Measurements from ENCODE around the gene BUD31. TPM values are rescaled to one million over a fixed set of nuclear protein-coding genes. Genes with fewer than 3 reads are reported as not detected.

BUD31 gene
- total and polyA plus RNA-seq, 10 of the 15 experiments (the other 5 are each of a cell fraction or from before 2014, with no cell fraction given): 74.2 to 317 (median 130) TPM

DNA sequence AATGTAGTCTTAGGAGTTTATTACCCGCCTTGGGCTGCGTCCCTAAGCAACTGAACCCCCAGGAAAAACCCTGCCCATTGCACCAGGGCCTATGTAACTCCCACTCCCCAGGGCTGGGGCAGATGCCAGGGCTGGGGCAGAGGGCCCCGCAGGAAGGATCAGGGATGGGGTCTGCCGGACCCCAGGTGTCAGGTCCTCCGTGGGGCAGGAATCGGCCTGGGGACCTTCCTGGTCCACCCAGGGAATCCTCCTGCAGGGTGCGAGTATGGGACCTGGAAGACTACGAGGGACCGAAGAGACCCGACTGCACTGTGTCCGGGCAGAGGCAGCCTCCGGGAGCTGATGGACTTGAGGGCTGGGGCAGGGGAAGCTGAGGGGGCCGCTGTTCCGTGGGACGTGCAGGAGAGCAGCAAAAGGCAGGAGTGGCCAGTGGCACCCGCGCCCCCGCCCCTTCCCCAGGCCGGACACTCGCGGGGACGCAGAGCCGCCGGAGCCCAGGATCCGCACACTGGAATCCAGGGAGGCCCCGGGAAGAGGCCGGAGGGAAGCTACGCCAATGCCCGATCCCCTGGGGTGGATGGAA, 59.7 kb downstream of the BUD31 start:
- ATAC-seq (no peak), DNase-seq (ENCODE audit: low read depth, low spot score) (no peak), FAIRE-seq (no peak)
- in situ Hi-C loops (cut with MboI): no loop called here
- TF ChIP-seq SREBF1 (IDR thresholded peaks at IDR 0.05; ENCODE audit: low read length) (no peak), HDGF (IDR thresholded peaks at IDR 0.05) (no peak), HCFC1 (IDR thresholded peaks at IDR 0.05; ENCODE audit: low read length) (no peak), POLR2AphosphoS5 (IDR thresholded peaks at IDR 0.05; ENCODE audit: low read length) (no peak)
- TF ChIP-seq, protein P1, sequence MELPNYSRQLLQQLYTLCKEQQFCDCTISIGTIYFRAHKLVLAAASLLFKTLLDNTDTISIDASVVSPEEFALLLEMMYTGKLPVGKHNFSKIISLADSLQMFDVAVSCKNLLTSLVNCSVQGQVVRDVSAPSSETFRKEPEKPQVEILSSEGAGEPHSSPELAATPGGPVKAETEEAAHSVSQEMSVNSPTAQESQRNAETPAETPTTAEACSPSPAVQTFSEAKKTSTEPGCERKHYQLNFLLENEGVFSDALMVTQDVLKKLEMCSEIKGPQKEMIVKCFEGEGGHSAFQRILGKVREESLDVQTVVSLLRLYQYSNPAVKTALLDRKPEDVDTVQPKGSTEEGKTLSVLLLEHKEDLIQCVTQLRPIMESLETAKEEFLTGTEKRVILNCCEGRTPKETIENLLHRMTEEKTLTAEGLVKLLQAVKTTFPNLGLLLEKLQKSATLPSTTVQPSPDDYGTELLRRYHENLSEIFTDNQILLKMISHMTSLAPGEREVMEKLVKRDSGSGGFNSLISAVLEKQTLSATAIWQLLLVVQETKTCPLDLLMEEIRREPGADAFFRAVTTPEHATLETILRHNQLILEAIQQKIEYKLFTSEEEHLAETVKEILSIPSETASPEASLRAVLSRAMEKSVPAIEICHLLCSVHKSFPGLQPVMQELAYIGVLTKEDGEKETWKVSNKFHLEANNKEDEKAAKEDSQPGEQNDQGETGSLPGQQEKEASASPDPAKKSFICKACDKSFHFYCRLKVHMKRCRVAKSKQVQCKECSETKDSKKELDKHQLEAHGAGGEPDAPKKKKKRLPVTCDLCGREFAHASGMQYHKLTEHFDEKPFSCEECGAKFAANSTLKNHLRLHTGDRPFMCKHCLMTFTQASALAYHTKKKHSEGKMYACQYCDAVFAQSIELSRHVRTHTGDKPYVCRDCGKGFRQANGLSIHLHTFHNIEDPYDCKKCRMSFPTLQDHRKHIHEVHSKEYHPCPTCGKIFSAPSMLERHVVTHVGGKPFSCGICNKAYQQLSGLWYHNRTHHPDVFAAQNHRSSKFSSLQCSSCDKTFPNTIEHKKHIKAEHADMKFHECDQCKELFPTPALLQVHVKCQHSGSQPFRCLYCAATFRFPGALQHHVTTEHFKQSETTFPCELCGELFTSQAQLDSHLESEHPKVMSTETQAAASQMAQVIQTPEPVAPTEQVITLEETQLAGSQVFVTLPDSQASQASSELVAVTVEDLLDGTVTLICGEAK (IDR thresholded peaks at IDR 0.05; ENCODE audit: borderline replicate concordance): no peak
- TF ChIP-seq, protein P2, sequence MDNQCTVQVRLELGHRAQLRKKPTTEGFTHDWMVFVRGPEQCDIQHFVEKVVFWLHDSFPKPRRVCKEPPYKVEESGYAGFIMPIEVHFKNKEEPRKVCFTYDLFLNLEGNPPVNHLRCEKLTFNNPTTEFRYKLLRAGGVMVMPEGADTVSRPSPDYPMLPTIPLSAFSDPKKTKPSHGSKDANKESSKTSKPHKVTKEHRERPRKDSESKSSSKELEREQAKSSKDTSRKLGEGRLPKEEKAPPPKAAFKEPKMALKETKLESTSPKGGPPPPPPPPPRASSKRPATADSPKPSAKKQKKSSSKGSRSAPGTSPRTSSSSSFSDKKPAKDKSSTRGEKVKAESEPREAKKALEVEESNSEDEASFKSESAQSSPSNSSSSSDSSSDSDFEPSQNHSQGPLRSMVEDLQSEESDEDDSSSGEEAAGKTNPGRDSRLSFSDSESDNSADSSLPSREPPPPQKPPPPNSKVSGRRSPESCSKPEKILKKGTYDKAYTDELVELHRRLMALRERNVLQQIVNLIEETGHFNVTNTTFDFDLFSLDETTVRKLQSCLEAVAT (IDR thresholded peaks at IDR 0.05): no peak
- TF ChIP-seq, protein P3, sequence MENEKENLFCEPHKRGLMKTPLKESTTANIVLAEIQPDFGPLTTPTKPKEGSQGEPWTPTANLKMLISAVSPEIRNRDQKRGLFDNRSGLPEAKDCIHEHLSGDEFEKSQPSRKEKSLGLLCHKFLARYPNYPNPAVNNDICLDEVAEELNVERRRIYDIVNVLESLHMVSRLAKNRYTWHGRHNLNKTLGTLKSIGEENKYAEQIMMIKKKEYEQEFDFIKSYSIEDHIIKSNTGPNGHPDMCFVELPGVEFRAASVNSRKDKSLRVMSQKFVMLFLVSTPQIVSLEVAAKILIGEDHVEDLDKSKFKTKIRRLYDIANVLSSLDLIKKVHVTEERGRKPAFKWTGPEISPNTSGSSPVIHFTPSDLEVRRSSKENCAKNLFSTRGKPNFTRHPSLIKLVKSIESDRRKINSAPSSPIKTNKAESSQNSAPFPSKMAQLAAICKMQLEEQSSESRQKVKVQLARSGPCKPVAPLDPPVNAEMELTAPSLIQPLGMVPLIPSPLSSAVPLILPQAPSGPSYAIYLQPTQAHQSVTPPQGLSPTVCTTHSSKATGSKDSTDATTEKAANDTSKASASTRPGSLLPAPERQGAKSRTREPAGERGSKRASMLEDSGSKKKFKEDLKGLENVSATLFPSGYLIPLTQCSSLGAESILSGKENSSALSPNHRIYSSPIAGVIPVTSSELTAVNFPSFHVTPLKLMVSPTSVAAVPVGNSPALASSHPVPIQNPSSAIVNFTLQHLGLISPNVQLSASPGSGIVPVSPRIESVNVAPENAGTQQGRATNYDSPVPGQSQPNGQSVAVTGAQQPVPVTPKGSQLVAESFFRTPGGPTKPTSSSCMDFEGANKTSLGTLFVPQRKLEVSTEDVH (IDR thresholded peaks at IDR 0.05; ENCODE audit: low read depth, partially characterized antibody): no peak
- TF ChIP-seq, protein P4, sequence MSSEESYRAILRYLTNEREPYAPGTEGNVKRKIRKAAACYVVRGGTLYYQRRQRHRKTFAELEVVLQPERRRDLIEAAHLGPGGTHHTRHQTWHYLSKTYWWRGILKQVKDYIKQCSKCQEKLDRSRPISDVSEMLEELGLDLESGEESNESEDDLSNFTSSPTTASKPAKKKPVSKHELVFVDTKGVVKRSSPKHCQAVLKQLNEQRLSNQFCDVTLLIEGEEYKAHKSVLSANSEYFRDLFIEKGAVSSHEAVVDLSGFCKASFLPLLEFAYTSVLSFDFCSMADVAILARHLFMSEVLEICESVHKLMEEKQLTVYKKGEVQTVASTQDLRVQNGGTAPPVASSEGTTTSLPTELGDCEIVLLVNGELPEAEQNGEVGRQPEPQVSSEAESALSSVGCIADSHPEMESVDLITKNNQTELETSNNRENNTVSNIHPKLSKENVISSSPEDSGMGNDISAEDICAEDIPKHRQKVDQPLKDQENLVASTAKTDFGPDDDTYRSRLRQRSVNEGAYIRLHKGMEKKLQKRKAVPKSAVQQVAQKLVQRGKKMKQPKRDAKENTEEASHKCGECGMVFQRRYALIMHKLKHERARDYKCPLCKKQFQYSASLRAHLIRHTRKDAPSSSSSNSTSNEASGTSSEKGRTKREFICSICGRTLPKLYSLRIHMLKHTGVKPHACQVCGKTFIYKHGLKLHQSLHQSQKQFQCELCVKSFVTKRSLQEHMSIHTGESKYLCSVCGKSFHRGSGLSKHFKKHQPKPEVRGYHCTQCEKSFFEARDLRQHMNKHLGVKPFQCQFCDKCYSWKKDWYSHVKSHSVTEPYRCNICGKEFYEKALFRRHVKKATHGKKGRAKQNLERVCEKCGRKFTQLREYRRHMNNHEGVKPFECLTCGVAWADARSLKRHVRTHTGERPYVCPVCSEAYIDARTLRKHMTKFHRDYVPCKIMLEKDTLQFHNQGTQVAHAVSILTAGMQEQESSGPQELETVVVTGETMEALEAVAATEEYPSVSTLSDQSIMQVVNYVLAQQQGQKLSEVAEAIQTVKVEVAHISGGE (CRISPR knock-in tag; IDR thresholded peaks at IDR 0.05): no peak
- TF ChIP-seq, protein P5, sequence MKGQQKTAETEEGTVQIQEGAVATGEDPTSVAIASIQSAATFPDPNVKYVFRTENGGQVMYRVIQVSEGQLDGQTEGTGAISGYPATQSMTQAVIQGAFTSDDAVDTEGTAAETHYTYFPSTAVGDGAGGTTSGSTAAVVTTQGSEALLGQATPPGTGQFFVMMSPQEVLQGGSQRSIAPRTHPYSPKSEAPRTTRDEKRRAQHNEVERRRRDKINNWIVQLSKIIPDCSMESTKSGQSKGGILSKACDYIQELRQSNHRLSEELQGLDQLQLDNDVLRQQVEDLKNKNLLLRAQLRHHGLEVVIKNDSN (IDR thresholded peaks at IDR 0.05; ENCODE audit: borderline replicate concordance, extremely low read length, insufficient read depth, low read depth, low read length): no peak
- Histone ChIP-seq H3K79me2 (ENCODE audit: control insufficient read depth, insufficient read depth, low read length) (peaks cover 32% of the 10 kb centered on the region), H3K9me3 (replicated peaks; ENCODE audit: control insufficient read depth, insufficient read depth, low read length) (no peaks in the 10 kb centered on the region), H3K4me1 (ENCODE audit: control insufficient read depth, insufficient read depth, low read length) (peaks cover 3% of the 10 kb centered on the region; the same call in 1 of the 2 replicates), H3K36me3 (ENCODE audit: control insufficient read depth in 2 of 2, insufficient read depth in 2 of 2, low read length in 1 of 2) (0 out of 4 replicates have a peak, but pooled peaks cover 0 to 2% of the 10 kb centered on the region in 2 experiments), H3K27me3 (replicated peaks in 1 of 2; ENCODE audit: control insufficient read depth in 2 of 2, insufficient read depth in 2 of 2, low read length in 1 of 2) (no peaks in the 10 kb centered on the region), H4K20me1 (ENCODE audit: control insufficient read depth, insufficient read depth) (no peaks in the 10 kb centered on the region), H3K4me3 (no peak overlapping the region), H3K4me2 (ENCODE audit: control insufficient read depth, insufficient read depth) (no peak overlapping the region), H3K9ac (ENCODE audit: control insufficient read depth, insufficient read depth, low read length) (no peak overlapping the region), H2AFZ (ENCODE audit: control insufficient read depth, low read depth, low read length) (no peak overlapping the region), H3K27ac (ENCODE audit: control insufficient read depth, insufficient read depth) (no peak overlapping the region)
- POLR2A ChIA-PET: no interaction called here
- SMC1A ChIA-PET (ENCODE audit: uncharacterized antibody, unreplicated experiment): no interaction called here
- intact Hi-C loops (cut with micrococcal nuclease; ENCODE audit: unreplicated experiment): loop anchor here (10.0 kb wide), 1 partner anchor 146 kb away; the partner anchor contains the start of gene ZSCAN25
- CTCF ChIA-PET: interaction anchor here (0.8 kb wide), 1 partner anchor 8 kb away, joined by 3 read pairs; no protein-coding TSS in a partner anchor
- WGBS (ENCODE audit: insufficient coverage, insufficient replicate concordance, low lambda C conversion rate, missing lambda C conversion rate): 94% methylated on average over 25 of the region's 29 CpGs
- RAD21 ChIA-PET (ENCODE audit: unreplicated experiment): no interaction called here
- BruUV-seq (replicated peaks): no TSS peak
